Activated T-cell treated with anti-CD3 and anti-CD28 coated beads, Interleukin-2, amount 50 U/mL, for 72 hours (primary cell): ENCODE data around the gene WNT9A. TPM values are rescaled to one million over a fixed set of nuclear protein-coding genes. Genes with fewer than 3 reads are reported as not detected.
"Not testable (repeated sequence)": the region's sequence is repeated elsewhere in the genome, so short reads cannot be mapped to it uniquely, and the experiment has no call there.

Source experiments
- ATAC-seq, 2 donors: fragments of 150-1000 bp; cut with Tn5 transposase; replicated peaks in 1 of 2; 2 replicates each; pipeline ENCODE4 v1.10.0; 2021; ENCODE audit warnings: moderate library complexity in 2 of 2, mild to moderate bottlenecking in 1 of 2
- DNase-seq, 2 donors: peaks; one replicate each; pipeline ENCODE4 v3.0.0; 2021 to 2022; ENCODE audit warnings: mixed read lengths in 1 of 2
- H3K27ac Mint-ChIP-seq: one replicate; pipeline ENCODE4 v1.8.0; 2022; ENCODE audit warnings: mild to moderate bottlenecking, moderate library complexity, mixed read lengths
- H3K27me3 Mint-ChIP-seq: one replicate; pipeline ENCODE4 v1.8.0; 2022; ENCODE audit warnings: low read depth, mixed read lengths
- H3K36me3 Mint-ChIP-seq, 2 donors: one replicate each; pipeline ENCODE4 v1.8.0; 2022; ENCODE audit warnings: mixed read lengths in 2 of 2, mild to moderate bottlenecking in 1 of 2; ENCODE audit not compliant: insufficient read depth in 2 of 2
- H3K4me1 Mint-ChIP-seq: one replicate; pipeline ENCODE4 v1.8.0; 2022; ENCODE audit warnings: low read depth, mixed read lengths
- H3K4me3 Mint-ChIP-seq, 2 donors: one replicate each; pipeline ENCODE4 v1.8.0; 2022; ENCODE audit warnings: mild to moderate bottlenecking in 2 of 2, mixed read lengths in 2 of 2, moderate library complexity in 2 of 2
- H3K9me3 Mint-ChIP-seq, 2 donors: one replicate each; pipeline ENCODE4 v1.8.0; 2022; ENCODE audit warnings: mixed read lengths in 2 of 2
- total RNA-seq, 2 donors: library from RNA; stranded (reverse); gene quantifications; one replicate each; pipeline ENCODE4 v1.2.3, GENCODE V29; 2022

WNT9A gene
- total RNA-seq, 2 donors from 2014 or later: 0.28 TPM; not detected in 1

DNA sequence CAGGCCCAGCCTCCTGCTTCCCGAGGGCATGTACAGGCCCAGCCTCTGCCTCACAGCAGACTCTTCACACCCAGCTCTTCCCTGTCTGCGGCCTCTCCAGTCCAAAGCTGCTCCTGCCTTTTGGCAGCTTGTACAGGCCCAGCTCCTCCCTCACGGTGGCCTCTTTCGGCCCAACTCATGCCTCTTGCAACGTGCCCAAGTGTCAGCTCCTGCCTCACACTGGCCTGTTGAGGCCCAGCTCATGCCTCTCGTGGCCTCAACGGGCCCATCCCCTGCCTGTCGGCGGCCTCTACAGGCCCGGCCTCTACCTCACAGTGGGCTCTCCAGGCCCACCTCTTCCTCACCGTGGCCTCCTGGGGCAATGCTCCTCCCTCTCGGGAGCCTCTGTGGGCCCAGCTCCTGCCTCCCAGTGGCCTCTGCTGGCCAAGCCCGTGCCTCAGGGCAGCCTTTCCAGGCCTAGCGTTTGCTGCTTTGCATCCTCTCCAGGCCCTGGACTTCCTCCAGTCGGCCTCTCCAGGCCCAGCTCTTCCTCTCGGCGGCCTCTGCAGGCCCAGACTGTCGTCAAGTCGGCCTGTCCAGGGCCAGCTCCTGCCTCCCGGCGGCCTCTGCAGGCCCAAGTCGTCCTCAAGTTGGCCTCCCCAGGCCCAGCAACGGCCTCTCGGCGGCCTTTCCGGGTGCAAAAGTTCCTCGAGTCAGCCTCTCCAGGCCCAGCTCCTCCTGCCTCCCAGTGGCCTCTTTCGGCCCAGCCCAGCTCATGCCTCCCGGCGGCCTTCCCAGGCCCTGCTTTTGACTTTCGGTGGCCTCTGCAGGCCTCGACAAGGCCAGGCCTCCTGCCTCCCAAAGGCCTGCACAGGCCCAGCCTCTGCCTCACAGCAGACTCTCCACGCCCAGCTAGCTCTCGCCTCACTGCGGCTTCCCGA, 22.6 kb upstream of the WNT9A start:
- not testable (repeated sequence) for H3K36me3 Mint-ChIP-seq, ATAC-seq, H3K27ac Mint-ChIP-seq, H3K9me3 Mint-ChIP-seq, DNase-seq, H3K4me1 Mint-ChIP-seq, H3K4me3 Mint-ChIP-seq, H3K27me3 Mint-ChIP-seq

DNA sequence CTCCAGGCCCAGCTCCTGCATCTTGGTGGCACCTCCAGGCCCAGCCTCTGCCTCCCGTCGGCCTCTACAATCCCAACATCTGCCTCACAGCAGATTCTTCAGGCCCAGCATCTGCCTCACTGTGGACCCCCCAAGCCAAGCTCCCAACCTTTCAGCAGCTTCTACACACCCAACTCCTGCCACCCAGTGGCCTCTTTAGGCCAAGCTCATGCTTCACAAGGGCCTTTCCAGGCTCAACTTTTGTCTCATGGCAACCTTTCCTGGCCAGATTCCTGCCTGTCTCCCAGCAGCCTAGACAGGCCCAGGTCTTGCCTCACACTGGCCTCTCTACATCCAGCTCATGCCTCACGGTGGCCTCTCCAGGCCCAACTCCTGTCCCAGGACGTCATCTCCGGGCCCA, 20.1 kb upstream of the WNT9A start:
- not testable (repeated sequence) for H3K4me1 Mint-ChIP-seq, H3K36me3 Mint-ChIP-seq, H3K4me3 Mint-ChIP-seq, DNase-seq, H3K9me3 Mint-ChIP-seq, H3K27me3 Mint-ChIP-seq, H3K27ac Mint-ChIP-seq, ATAC-seq

DNA sequence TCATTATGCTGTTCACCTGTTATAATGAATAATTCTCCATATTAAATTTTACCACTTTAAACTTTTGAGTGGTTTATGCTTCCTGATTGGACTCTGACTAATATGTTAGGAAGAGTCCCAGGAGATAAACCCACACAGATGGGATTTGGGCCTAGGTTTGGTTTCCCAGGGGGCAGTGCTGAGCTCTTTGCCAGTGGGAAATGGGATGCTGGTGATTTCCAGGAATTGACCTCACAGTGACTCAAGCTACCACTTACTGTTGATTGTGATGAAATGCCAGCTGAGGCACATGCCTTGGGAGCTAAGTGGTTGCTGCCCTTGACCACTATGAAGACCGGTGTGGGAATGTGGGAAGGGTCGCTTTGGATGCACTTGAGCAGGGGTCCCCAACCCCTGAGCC, 19.0 kb upstream of the WNT9A start:
- H3K36me3 Mint-ChIP-seq, DNase-seq, H3K27me3 Mint-ChIP-seq, H3K27ac Mint-ChIP-seq, H3K4me1 Mint-ChIP-seq, H3K4me3 Mint-ChIP-seq, H3K9me3 Mint-ChIP-seq, ATAC-seq: not testable (repeated sequence)

DNA sequence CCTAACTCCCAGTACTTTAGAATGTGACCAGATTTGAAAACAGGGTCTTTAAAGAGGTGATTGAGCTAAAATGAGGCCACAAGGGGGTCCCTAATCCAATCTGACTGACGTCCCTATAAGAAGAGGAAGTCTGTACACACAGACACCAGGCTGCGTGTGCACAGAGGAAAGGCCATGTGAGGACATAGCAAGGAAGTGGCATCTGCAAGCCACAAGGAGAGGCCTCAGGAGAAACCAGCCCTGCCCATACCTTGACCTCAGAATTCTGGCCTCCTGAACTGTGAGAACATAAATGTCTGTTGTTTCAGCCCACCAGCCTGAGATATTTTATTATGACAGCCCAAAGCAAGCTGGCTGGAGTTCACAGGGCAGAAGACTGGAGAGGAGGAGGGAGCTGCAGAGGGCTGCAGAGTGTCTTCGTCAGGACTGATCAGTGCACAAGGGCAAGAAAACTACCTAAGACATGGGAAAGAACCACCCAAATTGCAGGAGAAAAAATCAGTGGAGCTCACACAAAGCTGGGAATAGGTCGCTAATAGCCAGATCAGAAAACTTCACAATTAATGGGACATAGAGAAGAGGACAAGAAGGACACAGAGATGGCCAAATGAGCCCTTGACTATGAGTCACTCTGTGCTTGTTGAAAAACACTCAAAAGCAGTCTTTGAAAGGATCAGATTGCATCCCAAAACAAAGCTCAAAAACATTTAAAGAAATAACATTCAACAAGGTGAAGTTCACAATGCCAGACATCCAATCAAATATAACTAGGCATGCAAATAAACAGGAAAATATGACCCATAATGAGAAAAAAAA, 14.1 kb upstream of the WNT9A start:
- DNase-seq (no peak), ATAC-seq (no peak)
- H3K4me1 Mint-ChIP-seq: no peaks in the 10 kb centered on the region
- no peak overlapping the region for H3K4me3 Mint-ChIP-seq
- no peaks in the 10 kb centered on the region for H3K9me3 Mint-ChIP-seq
- no peaks in the 10 kb centered on the region for H3K36me3 Mint-ChIP-seq
- peaks cover 16% of the 10 kb centered on the region for H3K27me3 Mint-ChIP-seq
- no peak overlapping the region for H3K27ac Mint-ChIP-seq

DNA sequence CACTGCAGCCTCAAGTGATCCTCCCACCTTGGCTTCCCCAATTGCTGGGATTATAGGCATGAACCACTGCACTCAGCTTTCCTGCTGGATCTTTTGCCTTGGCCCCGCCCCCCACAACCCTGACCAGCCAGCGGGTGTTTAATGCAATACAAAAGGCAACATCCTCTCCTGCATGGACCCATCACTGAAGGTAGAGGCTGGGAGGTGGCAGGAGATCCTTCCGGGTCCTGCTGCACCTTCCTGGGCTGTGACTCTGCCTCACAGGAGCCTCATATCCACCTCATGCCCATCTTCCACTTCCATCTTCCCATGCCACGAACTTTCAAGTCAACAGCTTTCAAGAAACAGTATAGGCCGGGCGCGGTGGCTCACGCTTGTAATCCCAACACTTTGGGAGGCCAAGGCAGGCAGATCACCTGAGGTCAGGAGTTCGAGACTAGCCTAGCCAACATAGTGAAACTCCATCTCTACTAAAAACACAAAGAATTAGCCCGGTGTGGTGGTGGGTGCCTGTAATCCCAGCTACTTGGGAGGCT, 11.7 kb upstream of the WNT9A start:
- Mint-ChIP-seq H3K4me1 (no peaks in the 10 kb centered on the region), H3K9me3 (no peaks in the 10 kb centered on the region), H3K27ac (no peak overlapping the region), H3K27me3 (peaks cover 33% of the 10 kb centered on the region), H3K36me3 (no peaks in the 10 kb centered on the region), H3K4me3 (no peak overlapping the region)
- ATAC-seq (no peak), DNase-seq (no peak)

DNA sequence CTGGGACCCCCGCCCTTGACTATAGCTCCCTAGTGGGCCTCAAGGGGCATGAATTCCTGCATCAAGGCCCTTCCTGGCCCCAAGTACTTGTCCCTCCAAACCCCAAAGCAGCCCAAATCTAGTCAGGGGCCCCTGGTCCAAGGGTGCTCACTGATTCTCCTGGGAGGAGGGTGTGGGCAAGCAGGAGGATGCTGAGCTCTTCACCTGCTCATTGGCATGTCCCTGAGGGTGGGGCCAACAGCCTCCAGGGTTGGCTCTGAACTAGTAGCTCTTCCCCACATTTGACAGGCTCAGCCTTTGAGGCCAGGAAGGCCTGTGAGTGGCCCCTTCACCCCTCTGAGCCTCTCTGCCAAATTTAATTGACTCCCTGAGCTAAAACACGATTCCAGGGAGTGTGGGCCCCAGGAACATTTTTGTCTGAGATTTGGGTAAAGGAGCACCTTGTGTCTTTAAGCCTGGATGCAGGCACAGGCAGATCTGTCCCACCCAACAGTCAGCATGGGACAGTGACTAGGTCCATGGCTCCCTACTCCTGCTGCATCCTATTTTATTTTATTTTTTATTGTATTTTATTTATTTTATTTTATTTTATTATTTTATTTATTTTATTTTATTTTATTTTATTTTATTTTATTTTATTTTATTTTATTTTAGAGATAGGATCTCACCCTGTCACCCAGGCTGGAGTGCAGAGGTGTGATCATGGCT, 11.0 kb upstream of the WNT9A start:
- H3K9me3 Mint-ChIP-seq: no peaks in the 10 kb centered on the region
- H3K4me1 Mint-ChIP-seq: no peaks in the 10 kb centered on the region
- DNase-seq: no peak
- no peak for ATAC-seq
- H3K27ac Mint-ChIP-seq: no peak overlapping the region
- H3K4me3 Mint-ChIP-seq: no peak overlapping the region
- no peaks in the 10 kb centered on the region for H3K36me3 Mint-ChIP-seq
- H3K27me3 Mint-ChIP-seq: peaks cover 33% of the 10 kb centered on the region

DNA sequence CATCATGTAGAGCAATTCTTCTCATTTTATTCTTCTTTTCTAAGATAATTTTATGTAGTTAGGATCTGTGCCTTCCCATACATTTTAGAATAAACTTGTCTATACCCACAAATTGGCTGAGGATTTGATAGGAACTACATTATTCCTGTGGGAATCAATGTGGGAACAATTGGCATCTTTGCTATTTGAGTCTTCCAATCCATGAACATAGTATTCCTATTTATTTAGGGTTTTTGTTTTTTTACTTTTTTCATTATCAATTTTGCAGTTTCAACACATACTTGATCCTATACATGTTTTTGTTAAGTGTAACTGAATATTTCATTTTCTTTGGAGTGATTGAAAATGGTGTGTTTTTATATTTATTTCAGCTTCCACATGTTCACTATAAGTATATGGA, 8.1 kb upstream of the WNT9A start:
- H3K4me1 Mint-ChIP-seq: no peaks in the 10 kb centered on the region
- no peak for DNase-seq
- no peak overlapping the region for H3K27ac Mint-ChIP-seq
- ATAC-seq: no peak
- peaks cover 26% of the 10 kb centered on the region for H3K27me3 Mint-ChIP-seq
- H3K36me3 Mint-ChIP-seq: no peaks in the 10 kb centered on the region
- H3K9me3 Mint-ChIP-seq: no peaks in the 10 kb centered on the region
- H3K4me3 Mint-ChIP-seq: no peak overlapping the region

DNA sequence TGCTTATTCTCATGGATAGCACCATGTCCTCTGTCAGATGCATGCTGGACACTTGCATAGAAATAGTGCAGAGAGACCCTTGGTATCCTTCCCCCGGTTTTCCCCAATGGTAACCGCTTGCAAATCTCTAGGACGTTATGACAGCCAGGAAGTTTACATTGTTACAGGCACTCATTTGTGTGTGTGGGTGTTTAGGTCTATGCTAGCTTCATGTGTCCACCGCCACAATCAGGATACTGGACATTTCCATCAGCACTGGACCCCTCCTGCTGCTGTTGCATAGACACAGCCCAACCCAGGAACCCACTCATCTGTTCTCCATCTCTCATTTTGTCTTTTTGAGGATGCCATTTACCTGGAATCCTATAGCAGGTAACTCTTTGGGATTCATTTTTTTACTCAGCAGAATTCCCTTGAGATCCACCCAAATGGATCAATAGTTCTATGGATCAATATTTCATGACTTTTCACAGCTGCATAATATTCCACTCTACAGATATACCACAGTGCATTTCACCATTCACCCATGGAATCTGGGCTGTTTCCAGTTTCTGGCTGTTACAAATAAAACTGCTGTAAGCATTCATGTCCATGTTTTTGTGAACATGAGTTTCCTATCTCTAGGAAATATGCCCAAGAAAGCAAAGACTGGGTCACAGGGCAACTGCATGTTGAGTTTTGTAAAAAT, 6.6 kb upstream of the WNT9A start:
- Mint-ChIP-seq H3K9me3 (no peaks in the 10 kb centered on the region), H3K27me3 (peaks cover 26% of the 10 kb centered on the region)
- no peak for ATAC-seq

DNA sequence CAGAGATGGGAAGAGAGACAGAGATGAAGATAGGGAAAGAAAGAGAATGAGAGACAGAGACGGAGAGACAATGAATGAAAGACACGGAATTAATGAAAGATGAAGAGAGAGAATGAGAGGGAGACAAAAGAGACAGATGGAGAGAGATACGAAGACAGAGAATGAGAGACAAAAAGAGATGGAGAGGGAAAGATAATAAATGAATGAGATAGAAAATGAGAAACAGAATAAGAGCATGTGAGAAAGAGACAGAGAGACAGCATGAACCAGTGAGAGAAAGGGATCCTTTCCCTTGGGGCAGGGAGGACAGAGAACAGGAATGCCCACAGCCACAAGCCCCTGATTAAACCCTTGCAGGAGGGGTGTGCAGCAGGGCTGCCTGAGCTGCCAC, 5.3 kb upstream of the WNT9A start:
- Mint-ChIP-seq H3K36me3 (no peaks in the 10 kb centered on the region), H3K27me3 (peaks cover 32% of the 10 kb centered on the region), H3K27ac (no peak overlapping the region), H3K4me1 (no peaks in the 10 kb centered on the region), H3K9me3 (no peaks in the 10 kb centered on the region), H3K4me3 (no peak overlapping the region)
- peak in 1 of 2 donors; percentile 12 for ATAC-seq
- DNase-seq: no peak

More for the DNA sequence above, 6.6 kb upstream of the WNT9A start:
- H3K4me1 Mint-ChIP-seq: no peaks in the 10 kb centered on the region
- no peak overlapping the region for H3K27ac Mint-ChIP-seq
- no peak overlapping the region for H3K4me3 Mint-ChIP-seq
- no peaks in the 10 kb centered on the region for H3K36me3 Mint-ChIP-seq
- DNase-seq: no peak

DNA sequence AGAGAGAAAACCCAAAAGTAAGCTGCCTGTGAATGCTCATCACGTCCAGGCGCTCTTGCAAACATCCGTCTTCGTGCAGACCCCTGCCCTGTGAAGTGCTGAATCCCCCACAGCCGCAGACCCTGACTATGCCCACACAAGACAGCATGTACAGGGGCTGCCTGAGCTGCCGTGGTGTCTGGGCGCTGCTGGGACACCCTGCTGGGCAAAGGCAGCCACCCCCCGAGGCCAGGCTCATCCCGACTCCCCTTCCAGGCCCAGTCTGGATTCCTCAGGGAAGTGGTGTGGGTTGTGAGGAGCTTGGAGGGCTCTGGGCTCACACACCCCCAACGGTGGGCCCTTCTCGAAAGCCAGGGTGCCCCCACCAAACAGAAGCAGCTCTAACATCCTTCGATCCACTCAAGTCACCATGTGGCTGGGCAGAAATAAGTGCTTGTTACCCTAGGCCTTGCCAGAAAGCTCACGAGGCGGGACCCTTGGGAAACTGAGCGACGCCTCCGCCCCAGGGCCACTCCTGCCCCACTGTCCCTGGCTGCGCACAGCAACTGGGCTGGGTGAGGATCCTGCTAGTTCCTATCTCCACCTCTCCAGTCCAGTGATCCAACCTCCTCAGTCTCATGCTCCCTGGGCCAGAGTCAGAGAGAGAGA, 4.8 kb upstream of the WNT9A start:
- peaks cover 27% of the 10 kb centered on the region for H3K27me3 Mint-ChIP-seq
- no peak overlapping the region for H3K27ac Mint-ChIP-seq
- H3K9me3 Mint-ChIP-seq: no peaks in the 10 kb centered on the region
- no peak for DNase-seq
- H3K4me3 Mint-ChIP-seq: no peak overlapping the region
- no peak for ATAC-seq
- H3K4me1 Mint-ChIP-seq: no peaks in the 10 kb centered on the region
- H3K36me3 Mint-ChIP-seq: no peaks in the 10 kb centered on the region

DNA sequence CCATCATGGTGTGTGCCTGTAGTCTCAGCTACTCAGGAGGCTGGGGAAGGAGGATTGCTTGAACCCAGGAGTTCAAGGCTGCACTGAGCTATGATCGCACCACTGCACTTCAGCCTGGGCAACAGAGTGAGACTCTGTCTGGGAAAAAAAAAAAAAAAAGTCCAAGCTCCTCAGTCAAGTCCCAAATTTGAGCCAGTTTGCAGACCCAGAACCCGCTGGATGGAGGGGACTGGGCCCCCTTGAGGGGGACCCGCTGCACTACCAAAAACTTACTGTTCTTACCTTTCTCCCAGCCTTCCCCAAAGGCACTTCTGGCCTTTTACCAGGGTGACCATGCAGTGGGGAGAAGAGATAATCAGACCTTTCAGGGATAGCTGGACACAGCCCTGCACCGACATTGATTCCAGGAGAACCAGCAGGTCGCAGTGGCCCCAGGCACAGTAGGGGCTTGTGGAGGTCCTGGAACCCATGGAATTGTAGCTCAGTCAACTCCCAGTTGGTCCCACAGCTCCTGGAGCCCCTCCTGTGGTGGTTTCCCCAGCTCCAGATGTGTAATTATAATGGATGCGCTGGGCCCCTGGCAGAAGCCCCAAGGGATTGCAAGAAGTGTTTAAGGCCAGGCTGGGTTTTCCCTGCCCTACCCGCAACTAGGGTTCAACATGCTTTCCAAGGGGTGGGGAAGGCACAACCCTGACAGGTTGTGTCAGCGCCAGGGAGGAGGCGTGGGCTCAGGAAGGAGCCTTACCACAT, 4.1 kb upstream of the WNT9A start:
- Mint-ChIP-seq H3K36me3 (no peaks in the 10 kb centered on the region), H3K27me3 (peaks cover 26% of the 10 kb centered on the region), H3K9me3 (no peaks in the 10 kb centered on the region), H3K4me3 (no peak overlapping the region), H3K27ac (no peak overlapping the region), H3K4me1 (no peaks in the 10 kb centered on the region)
- ATAC-seq (no peak), DNase-seq (no peak)
